SU-DHL-6 (cell line): ENCODE data around the gene SGK1.

ENCODE experiments used
- H2AFZ ChIP-seq: fragments of 200-600 bp; sonication (generic); 2 replicates; pipeline ENCODE4 v1.6.1; 2014; ENCODE audit warnings: low read depth, mild to moderate bottlenecking, moderate library complexity, mixed read lengths, antibody characterized with exemption, low read length; ENCODE audit not compliant: severe bottlenecking
- H3F3A ChIP-seq: fragments of 200-600 bp; shearing (Covaris generic); 2 replicates; pipeline ENCODE4 v1.6.0; 2016; ENCODE audit warnings: antibody characterized with exemption, mild to moderate bottlenecking; ENCODE audit not compliant: insufficient read depth
- H3K27ac ChIP-seq: fragments of 200-600 bp; sonication (generic); 2 replicates; pipeline ENCODE4 v1.5.1; 2016; ENCODE audit warnings: low read depth, mild to moderate bottlenecking, low read length, moderate library complexity, mixed read lengths
- H3K27me3 ChIP-seq: fragments of 200-600 bp; sonication (generic), shearing (Covaris generic); 2 replicates; pipeline ENCODE4 v1.6.0; 2014; ENCODE audit warnings: mild to moderate bottlenecking, low read length
- H3K36me3 ChIP-seq: fragments of 200-600 bp; sonication (generic); 2 replicates; pipeline ENCODE4 v1.6.1; 2014; ENCODE audit warnings: mild to moderate bottlenecking, low read length, mixed read lengths
- H3K4me2 ChIP-seq: fragments of 300-600, 200-600 bp; shearing (Covaris generic), sonication (generic); 2 replicates; pipeline ENCODE4 v1.6.0; 2014; ENCODE audit warnings: low read length, low read depth, mild to moderate bottlenecking; ENCODE audit not compliant: poor library complexity, severe bottlenecking
- H3K4me3 ChIP-seq: fragments of 200-600 bp; sonication (generic); 2 replicates; pipeline ENCODE4 v1.5.1; 2014; ENCODE audit warnings: antibody characterized with exemption, low read length, mild to moderate bottlenecking, mixed read lengths; ENCODE audit not compliant: insufficient read depth, poor library complexity, severe bottlenecking
- H3K79me2 ChIP-seq: fragments of 200-600 bp; sonication (generic); 2 replicates; pipeline ENCODE4 v1.6.1; 2014; ENCODE audit warnings: mild to moderate bottlenecking, low read length, moderate library complexity; ENCODE audit not compliant: insufficient read depth
- H3K9ac ChIP-seq: fragments of 200-600 bp; sonication (generic); 2 replicates; pipeline ENCODE4 v1.7.0; 2014; ENCODE audit warnings: mild to moderate bottlenecking, low read length
- H3K9me2 ChIP-seq: fragments of 200-600 bp; sonication (generic); replicated peaks from 2 replicates; pipeline ENCODE4 v1.6.1; 2014; ENCODE audit warnings: low read length; ENCODE audit not compliant: insufficient read depth
- H3K9me3 ChIP-seq: fragments of 200-600 bp; sonication (generic); 2 replicates; pipeline ENCODE4 v1.6.1; 2014; ENCODE audit warnings: low read length, mixed read lengths; ENCODE audit not compliant: insufficient read depth
- H4K20me1 ChIP-seq: fragments of 200-600 bp; sonication (generic); 2 replicates; pipeline ENCODE4 v1.6.1; 2014; ENCODE audit warnings: low read depth, mild to moderate bottlenecking, antibody characterized with exemption, low read length, moderate library complexity, mixed read lengths
- EZH2phosphoT487 ChIP-seq: fragments of 200-600 bp; sonication (generic), shearing (Covaris generic); conservative IDR thresholded peaks from 2 replicates; pipeline ENCODE4 v1.6.1; 2018; ENCODE audit warnings: mild to moderate bottlenecking, antibody characterized with exemption, low read length, moderate library complexity, mixed read lengths
- TF ChIP-seq, protein P1 (sequence below): fragments of 200-600 bp; sonication (generic); IDR thresholded peaks from one replicate; pipeline ENCODE4 v1.5.1; 2017; ENCODE audit warnings: antibody characterized with exemption, mild to moderate bottlenecking, low read length, moderate library complexity; ENCODE audit not compliant: insufficient read depth, poor library complexity, severe bottlenecking

Gene SGK1

DNA sequence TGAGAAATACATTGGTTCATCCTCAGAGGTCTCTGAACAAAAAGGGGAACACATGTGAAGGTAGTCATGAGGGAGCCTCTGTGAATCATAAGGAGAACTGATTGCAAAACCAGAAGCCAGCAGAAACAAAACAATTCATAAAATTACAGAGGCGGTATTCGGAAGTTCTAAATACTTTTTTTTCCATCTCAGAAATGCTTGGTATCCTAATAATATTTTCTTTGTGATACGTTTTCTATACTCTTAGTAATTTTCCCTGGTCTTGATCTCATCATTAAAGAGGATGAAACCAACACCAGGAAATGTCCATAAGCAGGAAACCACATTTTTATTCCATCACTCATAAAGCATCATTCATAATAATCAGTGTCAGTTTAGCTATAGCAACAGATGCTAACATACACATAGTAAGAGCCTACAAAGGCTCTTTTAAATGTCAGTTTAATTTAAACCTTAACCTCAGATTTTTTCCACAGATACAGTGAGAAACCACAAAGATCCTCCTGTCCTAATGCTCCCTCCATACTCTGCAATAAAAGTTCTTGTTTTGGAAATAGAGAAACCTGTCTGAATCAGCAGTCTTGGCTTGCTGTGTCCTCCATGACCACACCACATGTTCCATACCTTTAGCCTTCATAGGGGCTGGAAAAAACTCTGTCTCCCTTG lies 29.2 kb downstream of the SGK1 start:
- no peaks in the 10 kb centered on the region for H3K9me3 ChIP-seq
- H3K79me2 ChIP-seq: no peaks in the 10 kb centered on the region
- H3K27me3 ChIP-seq: no peaks in the 10 kb centered on the region
- peaks cover 32% of the 10 kb centered on the region; the same call in 1 of the 2 replicates for H3F3A ChIP-seq
- H3K9me2 ChIP-seq: no peaks in the 10 kb centered on the region
- H3K27ac ChIP-seq: peak overlapping the region; percentile 91
- H2AFZ ChIP-seq: peak overlapping the region; percentile 70
- no peaks in the 10 kb centered on the region for H4K20me1 ChIP-seq
- peak overlapping the region; percentile 22 for H3K4me3 ChIP-seq
- no peaks in the 10 kb centered on the region for H3K36me3 ChIP-seq
- no peak for TF ChIP-seq EZH2phosphoT487
- TF ChIP-seq, protein P1, sequence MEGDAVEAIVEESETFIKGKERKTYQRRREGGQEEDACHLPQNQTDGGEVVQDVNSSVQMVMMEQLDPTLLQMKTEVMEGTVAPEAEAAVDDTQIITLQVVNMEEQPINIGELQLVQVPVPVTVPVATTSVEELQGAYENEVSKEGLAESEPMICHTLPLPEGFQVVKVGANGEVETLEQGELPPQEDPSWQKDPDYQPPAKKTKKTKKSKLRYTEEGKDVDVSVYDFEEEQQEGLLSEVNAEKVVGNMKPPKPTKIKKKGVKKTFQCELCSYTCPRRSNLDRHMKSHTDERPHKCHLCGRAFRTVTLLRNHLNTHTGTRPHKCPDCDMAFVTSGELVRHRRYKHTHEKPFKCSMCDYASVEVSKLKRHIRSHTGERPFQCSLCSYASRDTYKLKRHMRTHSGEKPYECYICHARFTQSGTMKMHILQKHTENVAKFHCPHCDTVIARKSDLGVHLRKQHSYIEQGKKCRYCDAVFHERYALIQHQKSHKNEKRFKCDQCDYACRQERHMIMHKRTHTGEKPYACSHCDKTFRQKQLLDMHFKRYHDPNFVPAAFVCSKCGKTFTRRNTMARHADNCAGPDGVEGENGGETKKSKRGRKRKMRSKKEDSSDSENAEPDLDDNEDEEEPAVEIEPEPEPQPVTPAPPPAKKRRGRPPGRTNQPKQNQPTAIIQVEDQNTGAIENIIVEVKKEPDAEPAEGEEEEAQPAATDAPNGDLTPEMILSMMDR: no peak
- H3K4me2 ChIP-seq: peak overlapping the region; percentile 67
- H3K9ac ChIP-seq: peak overlapping the region; percentile 53

DNA sequence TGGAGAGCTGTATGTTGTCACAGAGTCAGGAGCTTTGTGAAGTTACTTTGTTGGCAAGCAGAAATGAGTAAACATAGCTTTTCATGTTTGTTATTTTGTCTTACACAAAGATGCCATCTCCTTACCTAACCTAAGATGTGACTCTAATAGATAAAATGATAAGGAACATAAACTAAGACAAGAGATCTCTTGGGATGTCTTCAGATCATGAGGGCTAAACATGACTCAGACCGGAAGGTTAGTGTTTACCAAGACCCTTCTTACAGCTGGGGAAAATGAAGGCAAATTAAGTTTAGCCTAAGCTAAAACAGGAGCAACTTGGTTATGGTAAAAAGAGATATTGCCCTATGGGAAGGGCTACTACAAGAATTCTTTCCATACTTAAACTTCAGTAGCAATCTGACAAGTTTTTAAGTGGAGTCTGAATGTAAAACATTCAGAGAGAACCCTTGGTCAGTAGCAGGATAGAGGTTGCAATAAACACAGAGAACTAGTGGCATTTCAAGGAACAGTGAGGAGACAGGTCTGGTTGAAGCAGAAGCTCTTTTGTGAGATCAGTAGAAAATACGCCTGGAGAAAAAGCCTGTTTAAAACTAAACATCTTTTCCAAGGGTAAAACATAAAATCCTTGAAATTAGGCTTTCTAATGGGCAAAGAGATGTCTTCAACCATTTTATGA lies 29.9 kb downstream of the SGK1 start:
- H3K79me2 ChIP-seq: no peaks in the 10 kb centered on the region
- no peaks in the 10 kb centered on the region for H4K20me1 ChIP-seq
- H3K4me3 ChIP-seq: peak overlapping the region; percentile 22
- peaks cover 32% of the 10 kb centered on the region; the same call in 1 of the 2 replicates for H3F3A ChIP-seq
- TF ChIP-seq, protein P1: no peak
- TF ChIP-seq EZH2phosphoT487: no peak
- H3K27me3 ChIP-seq: no peaks in the 10 kb centered on the region
- H3K27ac ChIP-seq: peak overlapping the region; percentile 91
- H3K36me3 ChIP-seq: no peaks in the 10 kb centered on the region
- H3K9me3 ChIP-seq: no peaks in the 10 kb centered on the region
- H3K4me2 ChIP-seq: peak overlapping the region; percentile 67
- peak overlapping the region; percentile 70 for H2AFZ ChIP-seq
- H3K9ac ChIP-seq: peak overlapping the region; percentile 53
- no peaks in the 10 kb centered on the region for H3K9me2 ChIP-seq

DNA sequence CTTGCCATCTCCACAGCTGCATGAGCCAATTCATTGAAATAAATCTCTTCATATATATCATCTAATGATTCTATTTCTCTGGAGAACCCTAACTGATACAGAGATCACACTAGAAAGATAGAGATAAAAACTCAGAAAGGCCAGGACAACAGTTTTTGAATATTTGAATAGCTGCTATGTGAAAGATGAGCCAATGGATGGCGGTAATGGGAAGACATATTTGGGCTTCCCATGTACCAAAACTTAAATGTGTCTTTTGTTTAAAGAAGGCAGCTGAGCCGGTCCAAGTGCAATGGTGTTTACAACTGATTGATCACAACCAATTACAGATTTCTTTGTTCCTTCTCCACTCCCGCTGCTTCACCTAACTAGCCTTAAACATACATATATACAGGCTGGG lies 35.1 kb downstream of the SGK1 start:
- no peaks in the 10 kb centered on the region for H3K27me3 ChIP-seq
- no peak for TF ChIP-seq EZH2phosphoT487
- TF ChIP-seq, protein P1: no peak
- H3K4me3 ChIP-seq: no peak overlapping the region
- H3K9me3 ChIP-seq: no peaks in the 10 kb centered on the region
- H3K36me3 ChIP-seq: no peaks in the 10 kb centered on the region
- H3K9ac ChIP-seq: no peak overlapping the region
- peaks cover 18% of the 10 kb centered on the region; the same call in 1 of the 2 replicates for H3F3A ChIP-seq
- no peak overlapping the region for H2AFZ ChIP-seq
- H3K9me2 ChIP-seq: no peaks in the 10 kb centered on the region
- H3K4me2 ChIP-seq: no peak overlapping the region
- H3K27ac ChIP-seq: no peak overlapping the region
- H3K79me2 ChIP-seq: no peaks in the 10 kb centered on the region
- H4K20me1 ChIP-seq: no peaks in the 10 kb centered on the region
